ENCODE data around the gene NADSYN1.
"Not testable (repeated sequence)": the region's sequence is repeated elsewhere in the genome, so short reads cannot be mapped to it uniquely, and the experiment has no call there.

NADSYN1 gene

DNA sequence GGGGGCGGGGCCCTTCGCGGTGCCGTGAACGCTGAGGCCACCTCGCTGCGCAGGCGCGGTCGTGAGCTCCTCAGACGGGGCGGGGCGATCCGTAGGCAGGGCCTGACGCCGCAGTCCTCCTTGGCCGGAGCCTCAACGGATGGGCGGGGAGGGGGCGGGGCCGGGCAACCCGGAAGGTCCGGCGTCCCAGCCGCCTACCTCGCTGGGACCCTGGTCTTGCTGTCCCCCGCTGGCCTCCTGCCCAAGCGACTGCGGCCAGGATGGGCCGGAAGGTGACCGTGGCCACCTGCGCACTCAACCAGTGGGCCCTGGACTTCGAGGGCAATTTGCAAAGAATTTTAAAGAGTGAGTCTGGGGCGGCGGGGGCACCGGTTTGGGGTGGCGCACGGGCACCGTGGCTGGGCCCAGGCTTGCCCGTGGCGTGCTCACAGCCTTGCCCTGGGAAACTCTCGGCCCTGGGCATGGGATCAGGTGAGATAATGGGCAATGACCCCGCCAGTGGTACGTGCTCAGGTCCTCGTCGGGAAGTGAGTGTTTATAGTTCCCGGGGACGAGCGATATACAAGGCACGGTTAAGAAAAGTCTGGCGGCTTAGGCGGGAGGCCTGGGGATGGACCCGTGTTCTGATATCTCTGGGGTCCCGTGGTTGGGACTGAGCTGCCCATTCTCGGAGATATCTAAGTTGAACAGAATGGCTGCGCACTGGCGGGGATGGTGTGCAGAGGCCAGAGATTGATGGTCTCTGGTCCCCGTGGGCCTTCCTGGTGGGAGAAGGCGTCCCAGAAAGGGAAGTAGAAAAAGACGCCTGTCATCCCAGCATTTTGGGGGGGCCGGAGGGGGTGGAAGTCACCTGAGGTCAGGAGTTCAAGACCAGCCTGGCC, at the start of gene NADSYN1:
NADSYN1 (plus strand) TSS at position 167 of the 881 bp plus-strand sequence; CDS start at position 261, 94 bp downstream.
- DNase-seq = peak; percentile 91

GRCh38 chr11:71404209-71404608, 48.8 kb upstream of the NADSYN1 start:
- no peak for DNase-seq

DNA sequence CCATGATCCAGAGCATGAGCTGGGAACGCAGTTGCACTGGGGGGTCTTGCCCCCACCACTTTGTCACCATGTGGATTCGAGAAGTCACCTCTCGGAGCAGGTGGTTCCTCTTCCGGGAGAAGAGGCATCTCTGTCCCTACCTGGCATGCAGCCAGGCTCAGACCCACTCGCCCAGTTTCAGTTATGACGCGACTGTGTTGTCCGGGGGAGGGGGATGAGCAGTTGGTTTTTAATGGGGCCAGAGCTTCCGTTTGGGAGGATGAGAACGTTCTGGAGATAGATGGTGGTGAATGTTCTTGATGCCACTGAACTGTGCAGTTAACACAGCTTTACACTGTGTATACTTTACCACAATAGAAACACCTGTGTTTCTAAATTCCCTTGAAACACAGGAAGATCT, 46.3 kb upstream of the NADSYN1 start:
- no peak for DNase-seq

- no peak for DNase-seq
Observed at GRCh38 chr11:71407356-71407755, 45.6 kb upstream of the NADSYN1 start.

- no peak for DNase-seq
Observed at GRCh38 chr11:71408826-71409225, 44.2 kb upstream of the NADSYN1 start.

DNA sequence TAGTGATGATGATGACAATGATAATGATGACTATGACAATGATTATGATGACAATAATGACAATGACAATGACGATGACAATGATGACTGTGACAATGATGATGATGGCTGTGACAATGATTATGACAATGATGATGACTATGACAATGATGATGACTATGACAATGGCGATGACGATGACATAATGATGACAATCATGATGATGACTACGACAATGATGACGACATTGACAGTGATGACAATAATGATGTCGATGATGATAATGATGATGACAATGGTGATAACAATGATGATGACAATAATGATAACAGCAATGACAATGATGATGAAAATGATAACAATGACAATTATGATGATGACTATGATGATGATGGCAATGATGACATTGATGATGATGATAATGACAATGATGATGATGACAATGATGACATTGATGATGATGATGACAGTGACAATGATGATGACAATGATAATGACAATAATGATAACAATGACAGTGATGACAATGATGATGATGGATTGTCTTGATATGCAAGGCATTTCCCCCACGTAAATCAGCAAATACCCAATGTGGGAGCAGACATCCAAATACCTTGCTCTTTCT, 42.5 kb upstream of the NADSYN1 start:
- no peak for DNase-seq

- DNase-seq = no peak
Observed at GRCh38 chr11:71414645-71415044, 38.4 kb upstream of the NADSYN1 start.

DNA sequence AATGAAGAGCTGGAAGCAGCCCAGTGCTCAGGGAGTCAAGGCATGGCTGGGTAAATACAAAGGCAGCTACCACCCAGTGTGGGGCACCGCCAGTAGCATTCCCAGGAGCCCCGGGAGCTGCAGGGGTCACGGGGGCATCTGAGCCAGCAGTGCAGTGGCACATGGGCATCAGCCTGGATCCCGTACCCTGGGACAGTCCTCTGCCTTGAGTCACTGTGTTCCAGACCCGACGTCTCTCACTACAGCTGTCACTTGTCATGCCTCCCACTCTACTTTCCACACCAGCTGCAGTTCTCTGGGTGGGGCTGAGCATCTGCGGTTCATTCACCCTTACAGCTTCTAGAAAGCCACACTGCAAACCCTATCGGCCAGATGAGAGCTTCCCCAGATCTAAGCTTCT, 34.4 kb upstream of the NADSYN1 start:
- DNase-seq = no peak

DNA sequence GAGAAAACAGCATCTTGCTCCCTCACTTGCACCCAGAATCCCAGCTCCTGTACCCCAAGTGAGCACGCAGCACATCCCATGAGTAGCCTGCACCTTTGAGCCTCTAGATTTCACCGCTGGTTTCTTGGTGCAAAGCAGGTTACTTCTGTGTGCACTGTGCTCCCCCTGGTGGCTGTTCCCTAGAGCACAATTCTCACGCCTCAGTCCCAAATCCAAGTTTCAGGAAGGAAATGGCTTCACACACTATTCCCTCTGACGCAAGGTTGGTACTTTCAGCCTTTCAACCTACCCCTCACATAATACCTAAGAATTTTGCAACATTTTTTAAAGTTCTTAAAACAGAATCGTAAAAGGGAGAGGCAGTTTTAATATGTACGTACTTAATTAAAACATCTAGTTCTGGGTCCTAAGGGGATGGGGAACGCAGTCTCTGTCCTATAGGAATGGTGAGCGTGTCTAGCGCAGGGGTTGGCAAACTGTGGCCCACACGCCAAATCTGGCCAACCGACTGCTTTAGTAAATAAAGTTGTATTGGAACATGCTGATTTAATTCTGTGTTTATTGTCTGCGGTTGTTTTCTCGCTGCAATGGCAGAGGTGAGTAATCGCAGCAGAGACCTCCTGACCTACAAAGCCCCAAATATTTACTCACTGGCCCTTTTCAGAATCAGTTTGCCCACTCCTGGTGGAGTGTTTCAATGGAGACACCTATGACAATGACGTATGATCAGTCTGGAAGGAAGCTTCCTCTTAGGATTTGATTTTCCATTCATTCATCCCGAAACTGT, 32.4 kb upstream of the NADSYN1 start:
- DNase-seq = no peak

- no peak for DNase-seq
Observed at GRCh38 chr11:71421392-71421950, 31.5 kb upstream of the NADSYN1 start.

GRCh38 chr11:71422318-71422717, 30.7 kb upstream of the NADSYN1 start:
- not testable (repeated sequence) for DNase-seq

GRCh38 chr11:71423181-71423790, 29.7 kb upstream of the NADSYN1 start:
- no peak for DNase-seq

DNA sequence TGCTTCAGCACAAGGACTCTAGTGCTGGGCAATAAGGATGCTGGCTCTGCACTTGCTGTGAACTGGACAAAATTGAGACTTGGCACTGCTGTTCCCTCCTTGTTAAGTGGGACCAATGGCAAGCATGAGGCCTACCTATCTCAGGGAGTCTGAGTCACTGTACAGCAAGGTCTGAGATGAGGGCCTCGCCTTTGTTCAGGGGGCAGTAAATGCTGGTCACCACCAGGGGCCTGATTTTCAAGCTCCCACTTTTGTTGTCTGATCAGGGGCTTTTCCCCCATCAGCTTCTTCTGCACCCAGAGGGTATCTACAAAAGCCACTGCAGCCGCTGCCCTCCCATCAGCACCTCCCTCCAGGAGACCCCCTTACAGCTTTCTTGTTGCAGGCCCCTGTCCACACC, 27.6 kb upstream of the NADSYN1 start:
- DNase-seq = no peak

DNA sequence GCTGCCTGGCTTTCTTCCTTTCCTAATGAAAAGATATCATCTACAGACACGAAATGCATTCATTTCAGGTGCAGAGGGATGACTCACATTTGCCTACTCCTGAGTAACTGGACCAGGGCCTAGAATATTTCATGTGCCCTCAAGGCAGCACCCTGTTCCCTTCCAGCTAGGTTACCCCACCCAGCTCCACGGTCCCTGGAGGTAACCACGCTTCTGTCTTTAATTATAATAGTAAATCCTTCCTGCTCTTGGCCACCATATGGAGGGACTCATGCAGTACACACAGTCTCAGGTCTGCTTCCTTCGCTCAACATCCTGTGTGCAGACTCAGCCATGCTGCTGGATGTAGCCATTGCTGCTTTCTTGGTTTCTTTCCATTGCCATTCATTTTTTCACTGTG, 27.1 kb upstream of the NADSYN1 start:
- DNase-seq = no peak

- no peak for DNase-seq
Observed at GRCh38 chr11:71426413-71426812, 26.6 kb upstream of the NADSYN1 start.

GRCh38 chr11:71428861-71429435, 24.1 kb upstream of the NADSYN1 start:
- no peak for DNase-seq

- no peak for DNase-seq
Observed at GRCh38 chr11:71429701-71430100, 23.3 kb upstream of the NADSYN1 start.

DNA sequence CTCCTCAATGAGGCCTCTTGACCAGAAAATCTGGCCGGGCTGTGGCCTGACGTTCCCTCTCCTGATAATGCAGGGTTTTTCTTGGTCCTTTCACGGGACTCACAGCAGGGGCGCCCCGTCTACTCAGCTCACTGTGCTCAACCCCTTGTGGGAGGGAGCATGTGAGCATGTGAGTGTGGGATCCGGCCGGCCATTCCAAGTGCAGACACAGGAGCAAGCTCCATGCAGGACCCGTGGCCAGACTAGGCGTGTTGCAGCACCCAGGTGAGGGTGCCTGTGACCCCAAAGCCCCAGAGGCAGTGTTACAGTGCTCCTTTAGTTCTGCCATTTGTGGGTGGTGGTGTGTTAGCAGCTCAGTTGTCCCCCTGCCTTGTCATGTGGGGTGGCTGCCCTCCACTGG, 22.8 kb upstream of the NADSYN1 start:
- DNase-seq = no peak

- no peak for DNase-seq
Observed at GRCh38 chr11:71431271-71431670, 21.7 kb upstream of the NADSYN1 start.

DNA sequence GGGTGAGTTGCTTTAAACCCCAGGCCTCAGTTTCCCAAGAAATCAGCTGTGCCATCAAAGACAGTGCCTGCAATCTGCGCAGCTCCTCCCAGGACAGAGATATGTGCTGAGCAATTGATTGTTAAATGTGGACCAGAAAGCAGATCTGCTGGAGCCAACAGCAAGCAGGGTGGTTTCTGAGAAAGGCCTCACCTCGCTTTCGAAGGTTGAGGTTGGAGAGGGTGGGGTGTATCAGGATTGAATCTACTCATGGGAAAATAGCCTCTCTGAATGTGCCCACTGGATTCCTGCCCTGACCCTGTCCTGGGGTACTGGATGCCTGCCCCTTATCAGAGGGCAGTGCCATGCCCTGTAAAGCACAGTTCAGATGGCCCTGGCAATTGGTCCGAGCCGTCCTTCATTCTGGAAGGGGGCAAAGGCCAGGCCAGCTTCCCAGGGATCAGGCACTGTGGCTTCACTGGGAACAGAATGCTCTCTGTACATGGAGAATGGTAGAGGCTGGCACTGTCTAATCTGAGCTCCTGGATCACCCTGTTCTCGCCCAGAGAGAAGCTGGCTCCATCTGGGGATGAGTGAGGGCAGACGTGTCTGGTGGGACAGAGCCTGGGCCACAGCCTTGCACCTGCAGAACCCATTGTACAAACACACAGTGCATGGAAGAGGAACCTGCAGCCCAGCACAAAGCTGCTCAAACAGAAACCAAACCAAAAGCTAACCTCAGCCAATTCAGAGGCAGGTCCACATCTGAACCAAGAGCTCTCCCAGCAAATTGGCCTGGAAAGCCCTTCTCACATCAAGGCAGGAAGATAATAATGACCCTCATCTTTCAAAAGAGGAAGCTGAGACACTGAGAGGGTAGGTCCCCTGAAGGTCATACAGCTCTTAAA, 20.0 kb upstream of the NADSYN1 start:
- DNase-seq = no peak

Data from activated effector memory CD4-positive, alpha-beta T cell treated with Interleukin-2 at 50 U/mL for 16 hours (primary cell).